Gastroesophageal sphincter (tissue), 4 donors: ENCODE measurements around the gene TNNT2. TPM values are rescaled to one million over a fixed set of nuclear protein-coding genes. Genes with fewer than 3 reads are reported as not detected.

Source experiments
- ATAC-seq: fragments of 150-250 bp; one replicate; pipeline ENCODE4 v1.9.1; 2016; ENCODE audit warnings: mild to moderate bottlenecking, moderate library complexity
- H3K27ac ChIP-seq, 4 donors: fragments of 200-600 bp; sonication (generic) in 3 of 4; 1 replicate in 3 of 4; 2 replicates in 1 of 4; pipeline ENCODE4 v1.5.1; 2016 to 2019
- H3K27me3 ChIP-seq: fragments of 200-600 bp; sonication (generic); one replicate; pipeline ENCODE4 v1.5.1; 2019
- H3K36me3 ChIP-seq, 2 donors: fragments of 200-600 bp; sonication (generic); one replicate each; pipeline ENCODE4 v1.5.1; 2019; ENCODE audit warnings: control low read depth in 1 of 2
- H3K4me1 ChIP-seq, 3 donors: fragments of 200-600 bp; sonication (generic); 1 replicate in 2 of 3; 2 replicates in 1 of 3; pipeline ENCODE4 v1.5.1; 2016 to 2019; ENCODE audit warnings: control low read depth in 2 of 3
- H3K4me3 ChIP-seq, 2 donors: fragments of 200-600 bp; sonication (generic); one replicate each; pipeline ENCODE4 v1.5.1; 2019; ENCODE audit warnings: mild to moderate bottlenecking in 1 of 2, moderate library complexity in 1 of 2
- H3K9me3 ChIP-seq, 3 donors: fragments of 200-600 bp; sonication (generic); one replicate each; pipeline ENCODE4 v1.5.1; 2017 to 2019; ENCODE audit warnings: control low read depth in 2 of 3
- EP300 ChIP-seq: sonication (generic); formaldehyde crosslinking; IDR thresholded peaks from one replicate; pipeline ENCODE4 v1.6.1; 2017; ENCODE audit warnings: antibody characterized with exemption, mild to moderate bottlenecking
- POLR2A ChIP-seq, 2 donors: fragments of 450-650 bp; IDR thresholded peaks; one replicate each; pipeline ENCODE4 v1.6.1; 2017; ENCODE audit warnings: antibody characterized with exemption in 2 of 2, mild to moderate bottlenecking in 2 of 2, moderate library complexity in 1 of 2
- POLR2AphosphoS5 ChIP-seq: sonication (generic); formaldehyde crosslinking; IDR thresholded peaks from one replicate; pipeline ENCODE4 v1.6.1; 2017; ENCODE audit warnings: antibody characterized with exemption
- WGBS, 2 donors: methylation state at CpG; one replicate each; pipeline ENCODE4 v1.1.5; 2018; ENCODE audit warnings: low coverage in 1 of 2; 5-methylcytosine and 5-hydroxymethylcytosine counted together
- total RNA-seq, 4 donors: library from RNA; depleted of rRNA; stranded (reverse); fragments of >200 nt; gene quantifications; one replicate each; pipeline ENCODE4 v1.1.0, GENCODE V29; 2016
- TF ChIP-seq, protein P1 (sequence below), 4 experiments: fragments of 200-600 bp in 2 of 4; fragments of 450-650 bp in 2 of 4; sonication (generic) in 1 of 4; IDR thresholded peaks; one replicate each; pipeline ENCODE4 v1.5.1; 2017 to 2019; ENCODE audit warnings: antibody characterized with exemption in 4 of 4, mild to moderate bottlenecking in 2 of 4, moderate library complexity in 2 of 4

The TNNT2 gene
- total RNA-seq, 4 donors from 2014 or later = 0.47 to 0.94 (median 0.81) TPM; not detected in 1

DNA sequence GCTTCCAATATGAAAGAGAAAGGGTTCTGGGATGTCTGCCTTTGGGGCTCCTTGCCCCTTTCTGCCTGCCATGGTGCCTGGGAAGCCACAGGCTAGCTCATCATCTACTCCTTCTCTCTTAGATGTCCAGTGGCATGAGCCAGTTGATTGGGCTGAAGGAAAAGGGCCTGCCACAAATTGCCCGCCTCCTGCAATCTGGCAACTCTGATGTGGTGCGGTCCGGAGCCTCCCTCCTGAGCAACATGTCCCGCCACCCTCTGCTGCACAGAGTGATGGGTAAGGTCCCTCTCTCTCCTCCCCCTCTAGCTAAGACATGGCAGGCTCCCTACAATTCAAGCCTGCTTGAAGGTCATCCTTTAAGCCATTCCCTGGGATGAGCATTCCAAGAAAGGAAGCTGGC is 53.2 kb downstream of the TNNT2 start:
- no peak overlapping the region for H3K4me3 ChIP-seq
- TF ChIP-seq POLR2A (IDR thresholded peaks at IDR 0.05) (no peak), POLR2AphosphoS5 (no peak), EP300 (no peak)
- TF ChIP-seq, protein P1, sequence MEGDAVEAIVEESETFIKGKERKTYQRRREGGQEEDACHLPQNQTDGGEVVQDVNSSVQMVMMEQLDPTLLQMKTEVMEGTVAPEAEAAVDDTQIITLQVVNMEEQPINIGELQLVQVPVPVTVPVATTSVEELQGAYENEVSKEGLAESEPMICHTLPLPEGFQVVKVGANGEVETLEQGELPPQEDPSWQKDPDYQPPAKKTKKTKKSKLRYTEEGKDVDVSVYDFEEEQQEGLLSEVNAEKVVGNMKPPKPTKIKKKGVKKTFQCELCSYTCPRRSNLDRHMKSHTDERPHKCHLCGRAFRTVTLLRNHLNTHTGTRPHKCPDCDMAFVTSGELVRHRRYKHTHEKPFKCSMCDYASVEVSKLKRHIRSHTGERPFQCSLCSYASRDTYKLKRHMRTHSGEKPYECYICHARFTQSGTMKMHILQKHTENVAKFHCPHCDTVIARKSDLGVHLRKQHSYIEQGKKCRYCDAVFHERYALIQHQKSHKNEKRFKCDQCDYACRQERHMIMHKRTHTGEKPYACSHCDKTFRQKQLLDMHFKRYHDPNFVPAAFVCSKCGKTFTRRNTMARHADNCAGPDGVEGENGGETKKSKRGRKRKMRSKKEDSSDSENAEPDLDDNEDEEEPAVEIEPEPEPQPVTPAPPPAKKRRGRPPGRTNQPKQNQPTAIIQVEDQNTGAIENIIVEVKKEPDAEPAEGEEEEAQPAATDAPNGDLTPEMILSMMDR (IDR thresholded peaks at IDR 0.05) = no peak
- no peak for ATAC-seq
- no peaks in the 10 kb centered on the region for H3K9me3 ChIP-seq
- no peaks in the 10 kb centered on the region for H3K36me3 ChIP-seq
- WGBS, 2 donors = no CpG with 5 or more reads among the region's 4 CpGs
- H3K4me1 ChIP-seq = no peaks in the 10 kb centered on the region
- H3K27ac ChIP-seq = no peak overlapping the region
- H3K27me3 ChIP-seq = no peaks in the 10 kb centered on the region

DNA sequence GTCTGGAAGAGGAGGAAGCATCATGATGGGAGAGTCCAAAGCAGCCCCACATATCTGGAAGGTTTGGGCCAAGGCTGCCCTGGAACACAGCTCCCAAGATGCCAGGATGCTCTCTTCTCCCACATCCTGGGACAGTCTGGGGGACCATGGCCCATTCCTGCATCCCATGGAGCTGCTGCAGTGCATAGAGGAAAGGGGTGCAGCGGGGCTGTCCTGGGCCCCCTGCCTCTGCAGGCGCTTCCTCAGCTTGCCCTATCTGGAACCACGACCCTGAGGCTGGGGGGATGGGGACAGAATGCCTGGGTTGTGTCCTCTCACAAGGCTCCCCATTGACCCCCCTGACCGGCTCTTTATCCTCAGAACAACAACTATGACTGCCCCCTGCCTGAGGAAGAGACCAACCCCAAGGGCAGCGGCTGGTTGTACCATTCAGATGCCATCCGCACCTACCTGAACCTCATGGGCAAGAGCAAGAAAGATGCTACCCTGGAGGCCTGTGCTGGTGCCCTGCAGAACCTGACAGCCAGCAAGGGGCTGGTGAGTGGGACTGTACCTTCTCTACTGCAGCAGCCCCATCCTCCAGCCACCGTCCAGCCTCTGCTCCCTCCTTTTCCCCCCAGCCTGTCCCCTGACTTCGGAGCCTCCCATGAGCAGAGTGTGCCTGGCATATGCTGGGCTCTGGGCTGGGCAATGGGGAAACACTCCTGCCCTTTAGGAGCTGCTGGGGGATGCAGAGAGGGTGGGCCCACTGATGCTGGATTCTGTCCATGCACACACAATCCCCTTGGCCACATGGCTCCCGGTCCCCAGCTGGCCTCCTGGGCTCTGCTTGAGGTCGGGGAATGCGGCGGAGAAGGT is 54.6 kb downstream of the TNNT2 start:
- Histone ChIP-seq H3K27ac (no peak overlapping the region), H3K36me3 (no peaks in the 10 kb centered on the region), H3K4me3 (no peak overlapping the region), H3K4me1 (no peaks in the 10 kb centered on the region), H3K9me3 (no peaks in the 10 kb centered on the region), H3K27me3 (no peaks in the 10 kb centered on the region)
- TF ChIP-seq EP300 = no peak
- TF ChIP-seq, protein P1 (IDR thresholded peaks at IDR 0.05) = no peak
- no peak for ATAC-seq
- WGBS, 2 donors = 100% methylated on average over 2 of the region's 12 CpGs; no CpG with 5 or more reads in 1 of the 2 donors

DNA sequence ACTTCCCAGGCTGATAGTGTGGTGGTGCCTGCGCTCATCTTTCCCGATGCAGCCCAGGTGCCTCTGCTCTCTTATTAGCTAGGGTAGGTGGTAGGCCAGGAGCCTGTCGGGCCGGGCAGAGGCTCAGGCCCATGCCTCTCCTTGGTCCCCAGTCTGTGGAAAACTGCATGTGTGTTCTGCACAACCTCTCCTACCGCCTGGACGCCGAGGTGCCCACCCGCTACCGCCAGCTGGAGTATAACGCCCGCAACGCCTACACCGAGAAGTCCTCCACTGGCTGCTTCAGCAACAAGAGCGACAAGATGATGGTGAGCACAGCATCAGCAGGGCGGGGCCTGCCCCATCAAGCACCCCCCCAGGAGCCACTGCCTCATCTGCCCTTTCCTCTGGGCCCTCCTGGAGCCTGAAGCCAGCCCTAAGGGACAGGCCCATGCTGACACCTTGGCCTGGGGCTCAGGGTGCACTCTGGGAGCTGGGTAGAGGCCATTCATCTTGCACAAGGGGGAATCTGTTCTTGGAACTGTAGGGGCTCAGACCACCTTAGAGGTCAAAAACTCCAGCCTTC is 55.6 kb downstream of the TNNT2 start:
- H3K27ac ChIP-seq = no peak overlapping the region
- no peak for TF ChIP-seq POLR2AphosphoS5
- TF ChIP-seq EP300 = no peak
- TF ChIP-seq, protein P1 (IDR thresholded peaks at IDR 0.05) = no peak
- no peak for TF ChIP-seq POLR2A (IDR thresholded peaks at IDR 0.05)
- no peaks in the 10 kb centered on the region for H3K4me1 ChIP-seq
- 80% methylated on average over 1 of the region's 15 CpGs; no CpG with 5 or more reads in 1 of the 2 donors for WGBS, 2 donors
- H3K36me3 ChIP-seq = no peaks in the 10 kb centered on the region
- no peak overlapping the region for H3K4me3 ChIP-seq
- H3K9me3 ChIP-seq = no peaks in the 10 kb centered on the region
- ATAC-seq = no peak
- no peaks in the 10 kb centered on the region for H3K27me3 ChIP-seq

DNA sequence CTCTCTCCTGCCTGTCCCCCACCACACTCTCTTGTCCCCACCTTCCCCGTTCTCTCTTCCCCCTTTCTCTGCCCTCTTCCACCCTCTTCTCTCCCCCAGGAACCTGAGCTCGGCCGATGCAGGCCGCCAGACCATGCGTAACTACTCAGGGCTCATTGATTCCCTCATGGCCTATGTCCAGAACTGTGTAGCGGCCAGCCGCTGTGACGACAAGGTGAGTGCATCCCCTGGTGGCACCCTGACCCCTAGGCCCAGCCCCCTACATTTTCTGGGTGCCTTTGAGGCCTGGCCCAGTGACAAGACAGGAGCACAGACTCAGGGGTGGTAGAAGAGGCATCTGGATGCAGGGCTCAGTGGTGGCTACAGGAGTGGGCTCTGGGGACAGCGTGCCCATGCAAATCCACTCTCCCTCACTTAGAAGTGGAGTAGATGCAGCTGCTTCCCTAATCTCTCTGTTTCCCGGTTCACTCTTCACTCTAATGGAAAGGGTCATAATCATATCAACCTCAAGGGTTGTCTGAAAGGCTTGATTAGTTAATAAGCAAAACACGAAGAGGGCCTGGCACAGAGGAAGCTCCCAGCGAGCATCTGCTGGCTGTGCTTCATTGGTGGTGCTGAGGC is 57.2 kb downstream of the TNNT2 start:
- H3K36me3 ChIP-seq = no peaks in the 10 kb centered on the region
- TF ChIP-seq EP300 (no peak), POLR2A (IDR thresholded peaks at IDR 0.05) (no peak), POLR2AphosphoS5 (no peak)
- TF ChIP-seq, protein P1 (IDR thresholded peaks at IDR 0.05) = no peak
- no peak overlapping the region for H3K27ac ChIP-seq
- no peaks in the 10 kb centered on the region for H3K4me1 ChIP-seq
- H3K4me3 ChIP-seq = no peak overlapping the region
- ATAC-seq = no peak
- no peaks in the 10 kb centered on the region for H3K27me3 ChIP-seq
- no peaks in the 10 kb centered on the region for H3K9me3 ChIP-seq
- 77 to 84% methylated on average over 8 of the region's 12 CpGs for WGBS, 2 donors
